H1 (cell line): Measurements from ENCODE around the gene GPR83. TPM values are rescaled to one million over a fixed set of nuclear protein-coding genes. Genes with fewer than 3 reads are reported as not detected.

Experiments
- CTCF ChIA-PET: fragments of 300-600 bp; sonication (Branson Sonifier 250); formaldehyde crosslinking; loops from one replicate; lab custom pipeline; 2021; ENCODE audit not compliant: partially characterized antibody; lab: Charles Lee
- POLR2A ChIA-PET: fragments of 300-600 bp; sonication (Branson Sonifier 250); formaldehyde crosslinking; loops from one replicate; lab custom pipeline; 2021; ENCODE audit warnings: inconsistent platforms; ENCODE audit not compliant: partially characterized antibody; lab: Charles Lee
- DNase-seq, 2 experiments: peaks; one replicate each; pipeline versions ENCODE4 v3.0.0 to v3.0.0-alpha.2; 2010 to 2022; ENCODE audit warnings: low spot score in 2 of 2, low read depth in 1 of 2, mixed read lengths in 1 of 2
- FAIRE-seq: peaks from 2 replicates; lab custom pipeline; 2011; peaks lifted over from hg19 to GRCh38; lab: Jason Lieb, UNC
- H2AFZ ChIP-seq: 2 replicates; pipeline ENCODE4 v1.8.1; 2012; ENCODE audit warnings: low read length, inconsistent platforms
- H2AK5ac ChIP-seq: 2 replicates; pipeline ENCODE4 v1.6.1; 2013; ENCODE audit warnings: low read depth, low read length
- H2BK120ac ChIP-seq: replicated peaks from 2 replicates; pipeline ENCODE3; 2013; ENCODE audit warnings: low read depth, low read length, inconsistent platforms
- H2BK12ac ChIP-seq: 2 replicates; pipeline ENCODE4 v1.6.1; 2013; ENCODE audit warnings: low read depth, low read length
- H2BK15ac ChIP-seq: 2 replicates; pipeline ENCODE4 v1.6.1; 2013; ENCODE audit warnings: low read length
- H2BK20ac ChIP-seq: 2 replicates; pipeline ENCODE4 v1.6.1; 2013; ENCODE audit warnings: low read length
- H2BK5ac ChIP-seq: 2 replicates; pipeline ENCODE4 v1.6.1; 2013; ENCODE audit warnings: low read depth, low read length
- H3K14ac ChIP-seq: 2 replicates; pipeline ENCODE4 v1.6.1; 2013; ENCODE audit warnings: inconsistent platforms; ENCODE audit not compliant: insufficient read length
- H3K18ac ChIP-seq: 2 replicates; pipeline ENCODE4 v1.6.1; 2013; ENCODE audit warnings: low read length; ENCODE audit errors: extremely low read depth
- H3K23ac ChIP-seq: 2 replicates; pipeline ENCODE4 v1.6.1; 2013; ENCODE audit warnings: inconsistent platforms; ENCODE audit not compliant: insufficient read length
- H3K23me2 ChIP-seq: 2 replicates; pipeline ENCODE4 v1.6.1; 2013; ENCODE audit warnings: low read depth, low read length
- H3K27ac ChIP-seq: 2 replicates; pipeline ENCODE4 v1.6.1; 2011; ENCODE audit warnings: low read depth, low read length, inconsistent platforms
- H3K27me3 ChIP-seq, 4 experiments: replicated peaks in 1 of 4; 1 replicate in 1 of 4; 2 replicates in 3 of 4; pipeline versions ENCODE4 v1.6.1 to v1.8.1; 2011 to 2013; ENCODE audit warnings: low read length in 3 of 4, mild to moderate bottlenecking in 3 of 4, inconsistent platforms in 2 of 4, mixed read lengths in 2 of 4, moderate library complexity in 1 of 4; ENCODE audit not compliant: control insufficient read depth in 3 of 4, insufficient read depth in 3 of 4; ENCODE audit errors: extremely low read depth in 1 of 4
- H3K36me3 ChIP-seq, 4 experiments: 2 replicates each; pipeline versions ENCODE4 v1.6.1 to v1.8.1; 2011 to 2013; ENCODE audit warnings: mild to moderate bottlenecking in 4 of 4, low read length in 3 of 4, moderate library complexity in 2 of 4, control low read depth in 1 of 4, inconsistent platforms in 1 of 4; ENCODE audit not compliant: insufficient read depth in 4 of 4, control insufficient read depth in 2 of 4
- H3K4ac ChIP-seq: replicated peaks from 2 replicates; pipeline ENCODE3; 2013; ENCODE audit warnings: low read length, low read depth, mixed read lengths, inconsistent platforms; ENCODE audit not compliant: insufficient read length
- H3K4me1 ChIP-seq, 4 experiments: replicated peaks in 1 of 4; 1 replicate in 1 of 4; 2 replicates in 3 of 4; pipeline versions ENCODE4 v1.6.1 to v1.8.1; 2011 to 2013; ENCODE audit warnings: low read length in 3 of 4, inconsistent platforms in 2 of 4, mixed read lengths in 1 of 4; ENCODE audit not compliant: insufficient read depth in 4 of 4, control insufficient read depth in 3 of 4
- H3K4me2 ChIP-seq, 2 experiments: 2 replicates each; pipeline versions ENCODE4 v1.6.1 to v1.8.1; 2011 to 2013; ENCODE audit warnings: low read depth in 2 of 2, low read length in 2 of 2, control low read depth in 1 of 2, inconsistent platforms in 1 of 2, mild to moderate bottlenecking in 1 of 2; ENCODE audit not compliant: insufficient read depth in 1 of 2
- H3K4me3 ChIP-seq, 4 experiments: fragments of 200-600, 300-600 bp in 1 of 4; sonication (generic), shearing (Covaris generic), sonication (Bioruptor Twin) in 1 of 4; 2 replicates each; pipeline versions ENCODE4 v1.5.1 to v1.8.1; 2011 to 2016; ENCODE audit warnings: low read length in 4 of 4, low read depth in 3 of 4, control low read depth in 2 of 4, inconsistent platforms in 2 of 4, mild to moderate bottlenecking in 2 of 4, mixed read lengths in 1 of 4, moderate library complexity in 1 of 4; ENCODE audit not compliant: insufficient read depth in 2 of 4; ENCODE audit errors: extremely low read depth in 1 of 4
- H3K56ac ChIP-seq: replicated peaks from 2 replicates; pipeline ENCODE3; 2013; ENCODE audit warnings: low read depth, mild to moderate bottlenecking, mixed read lengths, low read length, inconsistent platforms; ENCODE audit not compliant: insufficient read length
- H3K79me1 ChIP-seq: 2 replicates; pipeline ENCODE4 v1.6.1; 2013; ENCODE audit warnings: low read depth, low read length, control low read depth
- H3K79me2 ChIP-seq, 2 experiments: 2 replicates each; pipeline versions ENCODE4 v1.6.1 to v1.8.1; 2012 to 2013; ENCODE audit warnings: low read length in 2 of 2, mild to moderate bottlenecking in 2 of 2, inconsistent platforms in 1 of 2; ENCODE audit not compliant: insufficient read depth in 2 of 2, control insufficient read depth in 1 of 2
- H3K9ac ChIP-seq, 4 experiments: replicated peaks in 1 of 4; 1 replicate in 1 of 4; 2 replicates in 3 of 4; pipeline versions ENCODE4 v1.6.1 to v1.8.1; 2011 to 2013; ENCODE audit warnings: low read depth in 3 of 4, low read length in 3 of 4, control low read depth in 2 of 4, mild to moderate bottlenecking in 2 of 4, moderate library complexity in 2 of 4, inconsistent platforms in 1 of 4; ENCODE audit errors: extremely low read depth in 1 of 4
- H3K9me3 ChIP-seq, 2 experiments: 2 replicates each; pipeline versions ENCODE4 v1.6.1 to v1.8.1; 2012 to 2013; ENCODE audit warnings: mild to moderate bottlenecking in 2 of 2, moderate library complexity in 2 of 2, control low read depth in 1 of 2, inconsistent platforms in 1 of 2, low read depth in 1 of 2, low read length in 1 of 2, mixed read lengths in 1 of 2; ENCODE audit not compliant: insufficient read depth in 2 of 2
- H4K20me1 ChIP-seq, 2 experiments: replicated peaks in 1 of 2; 2 replicates each; pipeline versions ENCODE3 to v1.8.1; 2011 to 2013; ENCODE audit warnings: inconsistent platforms in 2 of 2, low read length in 2 of 2, mild to moderate bottlenecking in 1 of 2; ENCODE audit not compliant: insufficient read depth in 2 of 2, control insufficient read depth in 1 of 2
- H4K5ac ChIP-seq: 2 replicates; pipeline ENCODE4 v1.6.1; 2013; ENCODE audit warnings: low read length, low read depth, mixed read lengths, inconsistent platforms; ENCODE audit not compliant: insufficient read length
- H4K8ac ChIP-seq: 2 replicates; pipeline ENCODE4 v1.8.0; 2013; ENCODE audit warnings: mild to moderate bottlenecking, moderate library complexity, low read length, inconsistent platforms; ENCODE audit not compliant: insufficient read depth; ENCODE audit errors: extremely low read depth
- H4K91ac ChIP-seq: replicated peaks from 2 replicates; pipeline ENCODE3; 2013; ENCODE audit warnings: low read length, mixed read lengths, inconsistent platforms; ENCODE audit not compliant: insufficient read length
- BACH1 ChIP-seq: IDR thresholded peaks from 2 replicates; pipeline ENCODE4 v1.6.1; 2012; ENCODE audit warnings: low read length, improper control_type of control experiment
- EZH2 ChIP-seq: fragments of 200-600 bp; sonication (generic); IDR thresholded peaks from 2 replicates; pipeline ENCODE4 v1.7.1; 2012; ENCODE audit warnings: low read depth, mild to moderate bottlenecking, moderate library complexity, low read length, inconsistent platforms; ENCODE audit not compliant: severe bottlenecking
- JUND ChIP-seq: IDR thresholded peaks from 2 replicates; pipeline ENCODE4 v1.6.1; 2011; ENCODE audit warnings: mild to moderate bottlenecking, improper control_type of control experiment, low read length
- SAP30 ChIP-seq: fragments of 300-600 bp; sonication (generic); IDR thresholded peaks from 2 replicates; pipeline ENCODE4 v1.7.1; 2012; ENCODE audit warnings: low read length, moderate library complexity, mild to moderate bottlenecking, inconsistent platforms; ENCODE audit not compliant: insufficient read depth, insufficient replicate concordance
- SIN3A ChIP-seq, 2 experiments: IDR thresholded peaks in 1 of 2; conservative IDR thresholded peaks in 1 of 2; 2 replicates each; pipeline ENCODE4 v1.6.1; 2011 to 2012; ENCODE audit warnings: low read length in 2 of 2, improper control_type of control experiment in 1 of 2, low read depth in 1 of 2, mild to moderate bottlenecking in 1 of 2
- SIX5 ChIP-seq: IDR thresholded peaks from 2 replicates; pipeline ENCODE4 v1.6.1; 2011; ENCODE audit warnings: mild to moderate bottlenecking, low read depth, low read length
- TEAD4 ChIP-seq: IDR thresholded peaks from 2 replicates; pipeline ENCODE4 v1.6.1; 2012; ENCODE audit warnings: low read depth, low read length, inconsistent platforms, mixed read lengths
- YY1 ChIP-seq: IDR thresholded peaks from 2 replicates; pipeline ENCODE4 v1.6.1; 2011; ENCODE audit warnings: low read depth, mild to moderate bottlenecking, low read length
- WGBS, 2 experiments: shearing (Covaris generic) in 1 of 2; methylation state at CpG; one replicate each; pipeline versions ENCODE4 v1.1.6 to v1.1.7; 2013 to 2015; ENCODE audit warnings: low lambda C conversion rate in 2 of 2, mixed read lengths in 2 of 2, inconsistent platforms in 1 of 2, low coverage in 1 of 2, missing lambda C conversion rate in 1 of 2; ENCODE audit not compliant: insufficient replicate concordance in 2 of 2, insufficient coverage in 1 of 2, insufficient read length in 1 of 2; ENCODE audit errors: extremely low coverage in 1 of 2, missing lambda C conversion rate in 1 of 2; 5-methylcytosine and 5-hydroxymethylcytosine counted together
- polyA plus RNA-seq, 7 experiments: library from polyadenylated mRNA; depleted of rRNA in 3 of 7; stranded (reverse) in 5 of 7; unstranded in 2 of 7; fragments of >200 nt in 5 of 7; fragments of 200-250 nt in 2 of 7; gene quantifications; 1 replicate in 5 of 7; 2 replicates in 1 of 7; 4 replicates in 1 of 7; pipeline versions ENCODE4 v1.2.1 to v1.2.3, GENCODE V29; 2011 to 2013; ENCODE audit warnings: missing spikeins in 2 of 7, mixed read lengths in 2 of 7
- total RNA-seq: library from RNA; stranded (reverse); fragmentation: NEBNext Ultra II Directional; extraction: Animal tissue kit (Norgen Biotek cat#: 25700); gene quantifications from 2 replicates; pipeline ENCODE4 v1.2.1, GENCODE V29; 2021

GPR83 gene
- total and polyA plus RNA-seq, 2 of the 8 experiments (the other 6 are each of a cell fraction or from before 2014, with no cell fraction given): 0.30 to 1.5 TPM

GRCh38 chr11:94328587-94329080 lies 72.6 kb downstream of the GPR83 start:
- Histone ChIP-seq H3K4me2 (no peak overlapping the region), H2AFZ (no peak overlapping the region), H2BK20ac (no peak overlapping the region), H3K79me2 (no peaks in the 10 kb centered on the region), H3K36me3 (no peaks in the 10 kb centered on the region), H3K56ac (no peak overlapping the region), H2BK12ac (no peak overlapping the region), H3K23ac (no peak overlapping the region), H3K18ac (no peak overlapping the region), H2BK15ac (peak overlapping the region; percentile 10; the same call in 1 of the 2 replicates), H4K8ac (no peak overlapping the region), H2BK5ac (no peak overlapping the region), H3K4ac (no peak overlapping the region), H4K20me1 (no peaks in the 10 kb centered on the region), H3K9ac (no peak overlapping the region), H3K4me3 (no peak overlapping the region), H3K14ac (no peak overlapping the region), H3K9me3 (no peaks in the 10 kb centered on the region), H3K79me1 (no peaks in the 10 kb centered on the region), H2AK5ac (no peak overlapping the region), H3K4me1 (no peaks in the 10 kb centered on the region), H3K27ac (no peak overlapping the region), H4K5ac (no peak overlapping the region), H4K91ac (no peak overlapping the region), H3K23me2 (no peaks in the 10 kb centered on the region), H3K27me3 (no peaks in the 10 kb centered on the region), H2BK120ac (no peak overlapping the region)
- no peak for TF ChIP-seq SIN3A (conservative IDR thresholded peaks at IDR 0.05 in 1 of 2, IDR thresholded peaks at IDR 0.05 in 1 of 2; ENCODE audit: low read depth in 1 of 2, low read length in 2 of 2)
- no peak for TF ChIP-seq JUND
- no peak for TF ChIP-seq SIX5
- no peak for TF ChIP-seq EZH2
- no peak for TF ChIP-seq BACH1
- no peak for TF ChIP-seq YY1
- no peak for TF ChIP-seq TEAD4
- TF ChIP-seq SAP30: no peak
- 82% methylated on average over 6 of the region's 6 CpGs; no CpG with 5 or more reads in 1 of the 2 experiments for WGBS, 2 experiments
- ChIA-PET POLR2A (no interaction called here), CTCF (interaction anchor here (0.7 kb wide), 1 partner anchor 89 kb away, joined by 4 read pairs; no protein-coding TSS in a partner anchor)
- DNase-seq: no peak
- no peak for FAIRE-seq
